Central memory CD8-positive, alpha-beta T cell (primary cell): ENCODE data around the gene TTYH2.

Source experiments
- ATAC-seq: fragments of 150-1000 bp; cut with Tn5 transposase; replicated peaks from 2 replicates; pipeline ENCODE4 v1.10.0; 2022; ENCODE audit warnings: mild to moderate bottlenecking, moderate FRiP score, moderate number of reproducible peaks; ENCODE audit not compliant: poor library complexity, severe bottlenecking; ENCODE audit errors: extremely low read depth
- DNase-seq, 2 donors: peaks; one replicate each; pipeline ENCODE4 v3.0.0; 2021; ENCODE audit warnings: low spot score in 2 of 2
- H3K27ac Mint-ChIP-seq: one replicate; pipeline ENCODE4 v1.8.0; 2022; ENCODE audit warnings: low read depth, mild to moderate bottlenecking, moderate library complexity, mixed read lengths
- H3K27me3 Mint-ChIP-seq: one replicate; pipeline ENCODE4 v1.8.0; 2022; ENCODE audit warnings: mixed read lengths
- H3K36me3 Mint-ChIP-seq: one replicate; pipeline ENCODE4 v1.8.0; 2022; ENCODE audit warnings: mild to moderate bottlenecking, moderate library complexity, mixed read lengths; ENCODE audit not compliant: insufficient read depth
- H3K4me1 Mint-ChIP-seq: one replicate; pipeline ENCODE4 v1.8.0; 2022; ENCODE audit warnings: mixed read lengths
- H3K4me3 Mint-ChIP-seq: one replicate; pipeline ENCODE4 v1.8.0; 2022; ENCODE audit warnings: mild to moderate bottlenecking, moderate library complexity, mixed read lengths
- H3K9me3 Mint-ChIP-seq: one replicate; pipeline ENCODE4 v1.8.0; 2022; ENCODE audit warnings: mixed read lengths

TTYH2 gene

DNA sequence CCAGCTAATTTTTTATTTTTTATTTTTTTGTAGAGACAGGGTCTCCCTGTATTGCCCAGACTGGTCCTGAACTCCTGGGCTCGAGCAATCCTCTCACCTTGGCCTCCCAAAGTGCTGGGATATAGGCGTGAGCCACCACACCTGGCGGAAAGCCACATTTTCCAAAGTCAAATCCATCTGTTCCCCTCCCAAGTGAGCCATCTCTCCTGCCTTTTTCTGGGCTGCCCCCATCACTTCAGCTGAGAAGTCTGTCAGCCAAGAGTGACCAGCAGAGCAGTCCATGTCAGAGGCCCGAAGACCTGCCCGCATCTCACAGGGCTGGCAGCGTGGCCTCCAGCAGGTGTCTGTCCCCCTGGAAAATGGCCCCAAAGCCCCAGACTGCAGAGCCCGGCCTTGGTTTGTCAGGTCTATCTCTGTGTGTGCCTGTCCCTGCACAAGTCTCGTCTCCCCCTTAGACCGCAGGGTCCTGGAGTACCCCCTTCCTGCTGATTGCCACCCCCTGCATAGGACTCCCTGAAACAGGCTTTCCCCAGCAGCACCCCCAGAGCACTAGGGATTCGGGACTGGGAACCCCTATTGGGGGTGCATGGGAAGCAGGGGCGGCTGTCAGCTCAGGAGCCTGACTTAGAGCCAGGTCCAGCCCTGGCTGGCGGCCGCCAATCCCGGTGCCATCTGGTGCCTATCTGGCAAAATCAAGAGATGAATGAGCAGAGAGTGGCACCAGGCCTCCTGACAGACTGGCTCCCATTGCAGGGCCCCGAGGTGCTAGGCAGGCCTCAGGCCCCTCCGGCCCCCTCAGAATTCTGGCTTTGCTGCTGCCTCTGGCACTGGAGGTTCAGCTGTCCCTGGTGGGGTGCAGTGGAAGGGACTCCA is 7.8 kb downstream of the TTYH2 start:
- peaks cover 8% of the 10 kb centered on the region for H3K4me1 Mint-ChIP-seq
- no peak overlapping the region for H3K4me3 Mint-ChIP-seq
- H3K27ac Mint-ChIP-seq = no peak overlapping the region
- no peak for DNase-seq
- ATAC-seq = no peak
- no peaks in the 10 kb centered on the region for H3K9me3 Mint-ChIP-seq
- H3K36me3 Mint-ChIP-seq = peaks cover 7% of the 10 kb centered on the region
- no peaks in the 10 kb centered on the region for H3K27me3 Mint-ChIP-seq

- no peaks in the 10 kb centered on the region for H3K4me1 Mint-ChIP-seq
- H3K36me3 Mint-ChIP-seq = peaks cover 6% of the 10 kb centered on the region
- H3K27me3 Mint-ChIP-seq = no peaks in the 10 kb centered on the region
- DNase-seq (no peak), ATAC-seq (no peak)
- H3K27ac Mint-ChIP-seq = no peak overlapping the region
- H3K9me3 Mint-ChIP-seq = no peaks in the 10 kb centered on the region
- no peak overlapping the region for H3K4me3 Mint-ChIP-seq
These were observed 9.0 kb downstream of the TTYH2 start for GRCh38 chr17:74222399-74222798.

- ATAC-seq = no peak
- H3K4me3 Mint-ChIP-seq = no peak overlapping the region
These were observed 10.5 kb downstream of the TTYH2 start for GRCh38 chr17:74223901-74224300.

DNA sequence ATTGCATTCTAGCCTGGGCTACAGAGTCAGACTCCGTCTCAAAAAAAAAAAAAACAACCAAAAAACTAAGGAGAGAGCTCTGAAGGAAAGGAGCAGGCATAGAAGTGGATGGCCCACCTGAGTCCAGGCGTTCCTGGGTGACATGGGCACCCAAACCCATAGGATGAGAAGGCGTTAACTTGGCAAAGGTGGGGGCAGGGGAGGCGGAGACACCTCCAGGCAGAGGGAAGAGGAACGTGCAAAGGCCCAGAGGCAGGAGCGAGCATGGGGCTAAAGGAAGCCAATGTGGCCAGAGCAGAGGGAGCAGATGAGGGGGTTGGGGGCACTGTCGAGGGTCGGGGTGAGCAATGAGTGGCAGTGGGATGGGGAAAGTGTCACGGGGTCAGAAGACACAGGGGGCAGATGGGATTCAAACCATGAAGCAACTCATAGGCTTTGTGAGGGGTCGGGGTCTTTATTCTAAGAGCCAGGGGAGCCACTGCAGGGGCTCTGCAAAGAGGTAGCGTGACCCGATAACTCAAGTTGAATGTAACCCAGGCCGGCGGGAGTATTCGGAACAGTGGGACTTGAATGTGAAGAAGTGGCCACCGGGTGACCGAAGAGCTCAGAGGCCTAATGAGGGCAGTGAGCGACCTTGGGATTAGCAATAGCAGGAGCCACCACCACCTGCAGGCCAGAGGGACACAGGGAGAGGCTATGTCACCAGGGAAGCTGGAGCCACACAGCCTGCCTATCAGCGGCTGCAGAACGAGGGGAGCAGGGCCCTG is 11.8 kb downstream of the TTYH2 start:
- Mint-ChIP-seq H3K27ac (no peak overlapping the region), H3K9me3 (no peaks in the 10 kb centered on the region), H3K4me3 (no peak overlapping the region), H3K27me3 (no peaks in the 10 kb centered on the region), H3K4me1 (no peaks in the 10 kb centered on the region), H3K36me3 (peaks cover 9% of the 10 kb centered on the region)
- ATAC-seq = no peak
- no peak for DNase-seq

More at GRCh38 chr17:74223901-74224300, 10.5 kb downstream of the TTYH2 start:
- Mint-ChIP-seq H3K27me3 (no peaks in the 10 kb centered on the region), H3K27ac (no peak overlapping the region), H3K4me1 (no peaks in the 10 kb centered on the region), H3K9me3 (no peaks in the 10 kb centered on the region), H3K36me3 (peaks cover 6% of the 10 kb centered on the region)
- no peak for DNase-seq

- DNase-seq (no peak), ATAC-seq (no peak)
- no peaks in the 10 kb centered on the region for H3K27me3 Mint-ChIP-seq
- no peak overlapping the region for H3K27ac Mint-ChIP-seq
- peaks cover 11% of the 10 kb centered on the region for H3K36me3 Mint-ChIP-seq
- no peaks in the 10 kb centered on the region for H3K4me1 Mint-ChIP-seq
- H3K9me3 Mint-ChIP-seq = no peaks in the 10 kb centered on the region
- H3K4me3 Mint-ChIP-seq = no peak overlapping the region
These were observed 12.9 kb downstream of the TTYH2 start for GRCh38 chr17:74226252-74226651.

DNA sequence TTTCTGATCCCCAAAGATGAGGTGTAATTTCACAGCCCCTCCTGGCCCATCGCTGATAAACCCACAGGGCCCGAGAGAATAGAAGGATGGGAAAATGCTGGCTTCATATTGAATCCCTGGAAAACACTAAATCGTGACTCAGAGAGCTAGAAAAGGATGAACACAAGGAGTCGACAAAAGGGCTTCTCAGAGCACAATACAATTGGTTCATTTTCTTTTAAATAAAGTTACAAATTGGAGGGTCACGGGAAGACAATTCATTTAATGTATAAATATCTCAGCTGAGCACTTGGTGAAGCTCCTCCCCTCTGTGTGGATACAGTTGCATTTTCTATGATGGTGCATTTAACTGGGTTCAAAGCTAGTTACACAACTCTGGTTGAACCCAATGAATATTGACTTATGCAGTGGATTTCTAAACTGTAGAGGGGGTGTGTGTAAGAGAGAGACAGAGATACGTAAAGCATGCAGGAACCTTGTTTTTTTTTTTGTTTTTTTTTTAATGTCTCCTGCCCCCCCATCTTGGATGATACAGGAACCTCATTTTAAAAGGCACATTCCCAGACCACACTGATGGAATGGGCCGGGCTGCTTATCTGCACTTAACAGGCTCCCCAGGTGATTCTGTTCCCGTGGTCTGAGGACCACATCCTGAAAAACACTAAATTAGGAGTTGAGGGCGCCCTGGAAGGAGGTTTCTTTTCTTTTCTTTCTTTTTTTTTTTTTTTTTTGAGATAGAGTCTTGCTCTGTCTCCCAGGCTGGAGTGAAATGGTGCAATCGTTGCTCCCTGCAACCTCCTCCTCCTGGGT is 14.1 kb downstream of the TTYH2 start:
- Mint-ChIP-seq H3K27me3 (no peaks in the 10 kb centered on the region), H3K4me1 (no peaks in the 10 kb centered on the region), H3K9me3 (no peaks in the 10 kb centered on the region), H3K4me3 (no peak overlapping the region), H3K27ac (no peak overlapping the region), H3K36me3 (peaks cover 8% of the 10 kb centered on the region)
- no peak for ATAC-seq
- DNase-seq = no peak

- ATAC-seq (no peak), DNase-seq (no peak)
- Mint-ChIP-seq H3K27me3 (no peaks in the 10 kb centered on the region), H3K36me3 (peaks cover 9% of the 10 kb centered on the region), H3K9me3 (no peaks in the 10 kb centered on the region), H3K27ac (no peak overlapping the region), H3K4me3 (no peak overlapping the region), H3K4me1 (no peaks in the 10 kb centered on the region)
These were observed 15.1 kb downstream of the TTYH2 start for GRCh38 chr17:74228306-74228978.

- Mint-ChIP-seq H3K36me3 (peaks cover 7% of the 10 kb centered on the region), H3K27ac (no peak overlapping the region)
These were observed 17.5 kb downstream of the TTYH2 start for GRCh38 chr17:74230896-74231295.

GRCh38 chr17:74231928-74232907 is 18.8 kb downstream of the TTYH2 start:
- no peak overlapping the region for H3K4me3 Mint-ChIP-seq
- H3K36me3 Mint-ChIP-seq = peaks cover 7% of the 10 kb centered on the region
- H3K27ac Mint-ChIP-seq = no peak overlapping the region
- no peaks in the 10 kb centered on the region for H3K27me3 Mint-ChIP-seq
- no peaks in the 10 kb centered on the region for H3K4me1 Mint-ChIP-seq
- no peak for ATAC-seq
- DNase-seq = no peak
- no peaks in the 10 kb centered on the region for H3K9me3 Mint-ChIP-seq

More at GRCh38 chr17:74230896-74231295, 17.5 kb downstream of the TTYH2 start:
- H3K27me3 Mint-ChIP-seq = no peaks in the 10 kb centered on the region
- DNase-seq (no peak), ATAC-seq (no peak)
- no peak overlapping the region for H3K4me3 Mint-ChIP-seq
- no peaks in the 10 kb centered on the region for H3K9me3 Mint-ChIP-seq
- no peaks in the 10 kb centered on the region for H3K4me1 Mint-ChIP-seq

- H3K9me3 Mint-ChIP-seq = no peaks in the 10 kb centered on the region
- no peaks in the 10 kb centered on the region for H3K27me3 Mint-ChIP-seq
- H3K4me1 Mint-ChIP-seq = no peaks in the 10 kb centered on the region
- peaks cover 8% of the 10 kb centered on the region for H3K36me3 Mint-ChIP-seq
- ATAC-seq = no peak
- DNase-seq = no peak
- H3K27ac Mint-ChIP-seq = no peak overlapping the region
- no peak overlapping the region for H3K4me3 Mint-ChIP-seq
These were observed 20.6 kb downstream of the TTYH2 start for GRCh38 chr17:74233937-74234336.

GRCh38 chr17:74234486-74234885 is 21.1 kb downstream of the TTYH2 start:
- no peak overlapping the region for H3K4me3 Mint-ChIP-seq
- DNase-seq (no peak), ATAC-seq (no peak)
- H3K4me1 Mint-ChIP-seq = no peaks in the 10 kb centered on the region
- no peaks in the 10 kb centered on the region for H3K27me3 Mint-ChIP-seq
- peaks cover 8% of the 10 kb centered on the region for H3K36me3 Mint-ChIP-seq
- no peaks in the 10 kb centered on the region for H3K9me3 Mint-ChIP-seq
- H3K27ac Mint-ChIP-seq = no peak overlapping the region
